K562 (cell line): Measurements from ENCODE around the gene CD300H. TPM values are rescaled to one million over a fixed set of nuclear protein-coding genes. Genes with fewer than 3 reads are reported as not detected.

ENCODE experiments used
- ATAC-seq: fragments of 200-7000 bp; cut with Tn5 transposase; 3 replicates; pipeline ENCODE4 v1.9.1; 2020; ENCODE audit warnings: moderate library complexity
- BruUV-seq: library from RNA; stranded (reverse); fragments of 400-500 nt; replicated peaks from 2 replicates; lab custom pipeline; 2021; lab: Mats Ljungman, UMichigan
- CTCF ChIA-PET: fragments of 300-600 bp; formaldehyde crosslinking; extraction: SDS; loops from one replicate; lab custom pipeline; 2021; ENCODE audit warnings: low intra/inter-chr PET ratio; lab: Yijun Ruan, JAX
- POLR2A ChIA-PET: fragments of 300-600, 350-650 bp; sonication (Branson Sonifier 250); formaldehyde crosslinking; extraction: SDS; loops from one replicate; lab custom pipeline; 2021; ENCODE audit warnings: antibody characterized with exemption, inconsistent platforms; lab: Yijun Ruan, JAX
- DNase-seq, 4 experiments: peaks; one replicate each; pipeline versions ENCODE4 v3.0.0 to v3.0.0-alpha.2; 2011 to 2018; ENCODE audit warnings: low spot score in 3 of 4, mixed read lengths in 3 of 4; ENCODE audit errors: extremely low read depth in 1 of 4
- FAIRE-seq: peaks from 2 replicates; lab custom pipeline; 2011; peaks lifted over from hg19 to GRCh38; lab: Jason Lieb, UNC
- H2AFZ ChIP-seq: 2 replicates; pipeline ENCODE4 v1.6.0; 2011; ENCODE audit warnings: low read depth, low read length, control low read depth, inconsistent platforms
- H3K27ac ChIP-seq: fragments of 200-600 bp; 3 replicates; pipeline ENCODE4 v1.8.0; 2011; ENCODE audit warnings: low read depth, mild to moderate bottlenecking, control low read depth, inconsistent platforms, low read length, moderate library complexity, mixed read lengths; ENCODE audit errors: extremely low read depth
- H3K27me3 ChIP-seq, 2 experiments: fragments of 300-600 bp in 1 of 2; 2 replicates in 1 of 2; 3 replicates in 1 of 2; pipeline versions ENCODE4 v1.6.0 to v1.8.0; 2011; ENCODE audit warnings: inconsistent platforms in 2 of 2, low read length in 2 of 2, mild to moderate bottlenecking in 1 of 2, mixed read lengths in 1 of 2, moderate library complexity in 1 of 2; ENCODE audit not compliant: control insufficient read depth in 2 of 2, insufficient read depth in 2 of 2
- H3K36me3 ChIP-seq: fragments of 300-600 bp; 3 replicates; pipeline ENCODE4 v1.8.0; 2011; ENCODE audit warnings: mild to moderate bottlenecking, low read length, inconsistent platforms; ENCODE audit not compliant: control insufficient read depth, insufficient read depth
- H3K4me1 ChIP-seq, 2 experiments: fragments of 200-600 bp in 1 of 2; replicated peaks in 1 of 2; 2 replicates in 1 of 2; 3 replicates in 1 of 2; pipeline versions ENCODE4 v1.5.1 to v1.8.0; 2011; ENCODE audit warnings: inconsistent platforms in 2 of 2, low read length in 2 of 2, mild to moderate bottlenecking in 1 of 2, mixed read lengths in 1 of 2, moderate library complexity in 1 of 2; ENCODE audit not compliant: control insufficient read depth in 2 of 2, insufficient read depth in 2 of 2
- H3K4me2 ChIP-seq: 2 replicates; pipeline ENCODE4 v1.6.1; 2011; ENCODE audit warnings: low read length, control low read depth, inconsistent platforms, mixed read lengths; ENCODE audit not compliant: insufficient read depth
- H3K4me3 ChIP-seq: fragments of 200-600 bp; sonication (generic), shearing (Covaris generic); 2 replicates; pipeline ENCODE4 v1.5.1; 2016; ENCODE audit warnings: control low read depth, inconsistent platforms
- H3K79me2 ChIP-seq: fragments of 200-600 bp; 3 replicates; pipeline ENCODE4 v1.8.0; 2011; ENCODE audit warnings: low read length, inconsistent platforms; ENCODE audit not compliant: control insufficient read depth, insufficient read depth
- H3K9ac ChIP-seq, 2 experiments: 2 replicates each; pipeline versions ENCODE4 v1.6.0 to v1.6.1; 2011; ENCODE audit warnings: low read depth in 2 of 2, low read length in 2 of 2, control low read depth in 1 of 2, inconsistent platforms in 1 of 2, mild to moderate bottlenecking in 1 of 2, mixed read lengths in 1 of 2; ENCODE audit not compliant: insufficient read depth in 1 of 2
- H3K9me1 ChIP-seq: one replicate; pipeline ENCODE4 v1.6.0; 2011; ENCODE audit warnings: inconsistent platforms, mild to moderate bottlenecking, low read length, moderate library complexity; ENCODE audit not compliant: control insufficient read depth, insufficient read depth
- H3K9me3 ChIP-seq: replicated peaks from 2 replicates; pipeline ENCODE4 v1.5.1; 2011; ENCODE audit warnings: low read depth, low read length, inconsistent platforms; ENCODE audit not compliant: control insufficient read depth, insufficient read depth
- H4K20me1 ChIP-seq: replicated peaks from 2 replicates; pipeline ENCODE4 v1.6.1; 2011; ENCODE audit warnings: low read length, inconsistent platforms, mixed read lengths; ENCODE audit not compliant: control insufficient read depth, insufficient read depth
- ETS1 ChIP-seq: conservative IDR thresholded peaks from 2 replicates; pipeline ENCODE4 v1.6.1; 2011; ENCODE audit warnings: low read depth, mild to moderate bottlenecking, low read length; ENCODE audit not compliant: control insufficient read depth
- FUS ChIP-seq: fragments of 200-400 bp; formaldehyde crosslinking; optimal IDR thresholded peaks from 2 replicates; pipeline ENCODE3; 2017; ENCODE audit warnings: low read depth, low read length
- MIER1 ChIP-seq: fragments of 450-650 bp; IDR thresholded peaks from 2 replicates; pipeline ENCODE4 v1.6.1; 2016; ENCODE audit warnings: antibody characterized with exemption, mild to moderate bottlenecking, low read depth
- ZBTB5 ChIP-seq: fragments of 450-650 bp; IDR thresholded peaks from 2 replicates; pipeline ENCODE4 v1.6.1; 2017; ENCODE audit warnings: antibody characterized with exemption
- ZNF263 ChIP-seq: sonication (generic); formaldehyde crosslinking; IDR thresholded peaks from 2 replicates; pipeline ENCODE4 v1.8.0; 2022; ENCODE audit warnings: mild to moderate bottlenecking, missing genetic modification reagents, borderline replicate concordance
- ZNF77 ChIP-seq: fragments of 250-450 bp; sonication (Bioruptor Pico); IDR thresholded peaks from 2 replicates; pipeline ENCODE4 v1.5.0; 2020
- WGBS: fragments of 100-300 bp; shearing (Covaris generic); methylation state at CpG from one replicate; pipeline ENCODE4 v1.1.6; 2016; ENCODE audit warnings: low coverage, mixed read lengths; ENCODE audit not compliant: insufficient coverage; ENCODE audit errors: missing lambda C conversion rate; 5-methylcytosine and 5-hydroxymethylcytosine counted together
- in situ Hi-C: fragments of 300-500 bp; cut with MboI; formaldehyde crosslinking; loops from 4 replicates; pipeline ENCODE4 v1.15.0; 2018; ENCODE audit warnings: inconsistent platforms, mixed read lengths
- intact Hi-C: fragments of 100-400 bp; cut with micrococcal nuclease; formaldehyde crosslinking; loops from 2 replicates; pipeline ENCODE4 v1.14.2; 2022
- polyA plus RNA-seq, 8 experiments: library from polyadenylated mRNA; depleted of rRNA in 4 of 8; stranded (reverse) in 5 of 8; unstranded in 3 of 8; fragments of >200 nt; fragmentation: Nextera tagmentation in 2 of 8; fragmentation: Illumina TruSeq in 1 of 8; extraction: Ambion mirVana in 2 of 8; extraction: Trizol in 1 of 8; gene quantifications; 2 replicates each; pipeline versions ENCODE4 v1.2.1 to v1.2.3, GENCODE V29; 2011 to 2014; ENCODE audit warnings: inconsistent platforms in 1 of 8, missing spikeins in 1 of 8
- total RNA-seq, 7 experiments: library from RNA; depleted of rRNA in 6 of 7; stranded (reverse); fragments of >200 nt in 6 of 7; fragmentation: Illumina TruSeq in 2 of 7; extraction: Trizol in 2 of 7; gene quantifications; 2 replicates each; pipeline versions ENCODE4 v1.2.1 to v1.2.3, GENCODE V29; 2011 to 2021; ENCODE audit warnings: low replicate concordance in 1 of 7
- TF ChIP-seq, protein P1 (sequence below): sonication (generic); formaldehyde crosslinking; IDR thresholded peaks from 2 replicates; pipeline ENCODE4 v1.8.1; 2023; ENCODE audit warnings: mild to moderate bottlenecking, missing genetic modification reagents
- TF ChIP-seq, protein P2 (sequence below): fragments of 450-650 bp; formaldehyde crosslinking; IDR thresholded peaks from 2 replicates; pipeline ENCODE4 v1.4.0; 2020; ENCODE audit warnings: mild to moderate bottlenecking, moderate library complexity

CD300H gene
- total and polyA plus RNA-seq, 9 of the 15 experiments (the other 6 are each of a cell fraction or from before 2014, with no cell fraction given): not detected

DNA sequence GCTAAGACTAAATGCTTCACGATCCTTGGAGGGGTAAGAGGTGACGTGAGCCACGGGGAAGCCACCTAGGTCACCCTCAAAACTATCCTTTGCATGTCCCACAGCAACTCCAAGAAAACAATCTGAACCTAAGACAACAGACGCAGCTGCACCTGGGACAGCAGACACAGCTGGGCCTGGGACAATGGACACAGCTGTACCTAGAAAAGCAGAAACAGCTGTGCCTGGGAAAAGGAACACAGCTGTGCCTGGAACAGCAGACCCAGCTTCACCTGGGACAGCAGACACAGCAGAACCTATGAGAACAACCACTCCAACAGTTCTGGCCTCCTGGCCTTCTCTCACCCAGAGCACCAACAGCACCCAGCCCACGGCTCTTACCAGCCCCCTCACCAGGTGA lies 36.4 kb upstream of the CD300H start:
- no peaks in the 10 kb centered on the region for H3K36me3 ChIP-seq
- BruUV-seq: no TSS peak
- no peak for FAIRE-seq
- H3K4me1 ChIP-seq: no peaks in the 10 kb centered on the region
- no peak overlapping the region for H3K27ac ChIP-seq
- CTCF ChIA-PET: no interaction called here
- H4K20me1 ChIP-seq: no peaks in the 10 kb centered on the region
- intact Hi-C loops: loop anchor here (2.0 to 5.0 kb wide), 2 partner anchors 225 to 301 kb away; no protein-coding TSS in a partner anchor
- in situ Hi-C loops: no loop called here
- 0% methylated on average over 5 of the region's 5 CpGs for WGBS
- no peak overlapping the region for H2AFZ ChIP-seq
- no peak for DNase-seq
- no peaks in the 10 kb centered on the region for H3K9me3 ChIP-seq
- no peak overlapping the region for H3K9ac ChIP-seq
- ATAC-seq: no peak
- no peak overlapping the region for H3K4me3 ChIP-seq
- H3K9me1 ChIP-seq: no peaks in the 10 kb centered on the region
- no peak overlapping the region for H3K4me2 ChIP-seq
- POLR2A ChIA-PET: interaction anchor here (0.6 to 1.0 kb wide), 3 partner anchors 10 to 13 kb away, joined by 3 to 4 read pairs (median 3); no protein-coding TSS in a partner anchor
- no peaks in the 10 kb centered on the region for H3K79me2 ChIP-seq
- TF ChIP-seq ETS1 (no peak), MIER1 (no peak), ZNF263 (CRISPR knock-in tag) (no peak), FUS (no peak), ZBTB5 (no peak), ZNF77 (no peak)
- TF ChIP-seq, protein P1, sequence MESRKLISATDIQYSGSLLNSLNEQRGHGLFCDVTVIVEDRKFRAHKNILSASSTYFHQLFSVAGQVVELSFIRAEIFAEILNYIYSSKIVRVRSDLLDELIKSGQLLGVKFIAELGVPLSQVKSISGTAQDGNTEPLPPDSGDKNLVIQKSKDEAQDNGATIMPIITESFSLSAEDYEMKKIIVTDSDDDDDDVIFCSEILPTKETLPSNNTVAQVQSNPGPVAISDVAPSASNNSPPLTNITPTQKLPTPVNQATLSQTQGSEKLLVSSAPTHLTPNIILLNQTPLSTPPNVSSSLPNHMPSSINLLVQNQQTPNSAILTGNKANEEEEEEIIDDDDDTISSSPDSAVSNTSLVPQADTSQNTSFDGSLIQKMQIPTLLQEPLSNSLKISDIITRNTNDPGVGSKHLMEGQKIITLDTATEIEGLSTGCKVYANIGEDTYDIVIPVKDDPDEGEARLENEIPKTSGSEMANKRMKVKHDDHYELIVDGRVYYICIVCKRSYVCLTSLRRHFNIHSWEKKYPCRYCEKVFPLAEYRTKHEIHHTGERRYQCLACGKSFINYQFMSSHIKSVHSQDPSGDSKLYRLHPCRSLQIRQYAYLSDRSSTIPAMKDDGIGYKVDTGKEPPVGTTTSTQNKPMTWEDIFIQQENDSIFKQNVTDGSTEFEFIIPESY (CRISPR knock-in tag): no peak
- TF ChIP-seq, protein P2, sequence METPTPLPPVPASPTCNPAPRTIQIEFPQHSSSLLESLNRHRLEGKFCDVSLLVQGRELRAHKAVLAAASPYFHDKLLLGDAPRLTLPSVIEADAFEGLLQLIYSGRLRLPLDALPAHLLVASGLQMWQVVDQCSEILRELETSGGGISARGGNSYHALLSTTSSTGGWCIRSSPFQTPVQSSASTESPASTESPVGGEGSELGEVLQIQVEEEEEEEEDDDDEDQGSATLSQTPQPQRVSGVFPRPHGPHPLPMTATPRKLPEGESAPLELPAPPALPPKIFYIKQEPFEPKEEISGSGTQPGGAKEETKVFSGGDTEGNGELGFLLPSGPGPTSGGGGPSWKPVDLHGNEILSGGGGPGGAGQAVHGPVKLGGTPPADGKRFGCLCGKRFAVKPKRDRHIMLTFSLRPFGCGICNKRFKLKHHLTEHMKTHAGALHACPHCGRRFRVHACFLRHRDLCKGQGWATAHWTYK (CRISPR knock-in tag): no peak
- peaks cover 3 to 60% of the 10 kb centered on the region in 2 experiments; a peak in 3 of 5 replicates for H3K27me3 ChIP-seq
